HepG2 (cell line): ENCODE results near the gene CMTM2. TPM values are rescaled to one million over a fixed set of nuclear protein-coding genes. Genes with fewer than 3 reads are reported as not detected.

Source experiments
- ELF3 ChIP-seq: IDR thresholded peaks from 2 replicates; pipeline ENCODE4 v1.6.1; 2016; ENCODE audit warnings: missing genetic modification reagents, missing compliant biosample characterization
- HES4 ChIP-seq: sonication (generic); formaldehyde crosslinking; IDR thresholded peaks from 2 replicates; pipeline ENCODE4 v1.9.0; 2021; ENCODE audit warnings: mild to moderate bottlenecking, missing genetic modification reagents, borderline replicate concordance
- KDM5A ChIP-seq: fragments of 200-600 bp; sonication (generic); IDR thresholded peaks from 2 replicates; pipeline ENCODE4 v1.7.0; 2018; ENCODE audit warnings: antibody characterized with exemption, mild to moderate bottlenecking, low read length, borderline replicate concordance
- NR0B2 ChIP-seq: sonication (generic); formaldehyde crosslinking; IDR thresholded peaks from 2 replicates; pipeline ENCODE4 v1.4.0; 2020; ENCODE audit warnings: mild to moderate bottlenecking, missing genetic modification reagents
- NR1H2 ChIP-seq: sonication (generic); formaldehyde crosslinking; IDR thresholded peaks from 2 replicates; pipeline ENCODE4 v1.8.1; 2022; ENCODE audit warnings: low read depth, missing genetic modification reagents, borderline replicate concordance
- NR2F6 ChIP-seq, 2 experiments: IDR thresholded peaks; 2 replicates each; pipeline ENCODE4 v1.6.1; 2016; ENCODE audit warnings: antibody characterized with exemption in 1 of 2, mild to moderate bottlenecking in 1 of 2
- PAF1 ChIP-seq: IDR thresholded peaks from 2 replicates; pipeline ENCODE4 v1.6.1; 2016; ENCODE audit warnings: missing genetic modification reagents, missing compliant biosample characterization
- SRSF1 ChIP-seq: fragments of 200-400 bp; formaldehyde crosslinking; optimal IDR thresholded peaks from 2 replicates; pipeline ENCODE3; 2017; ENCODE audit warnings: mild to moderate bottlenecking, low read depth, low read length, moderate library complexity
- TBX2 ChIP-seq: sonication (generic); formaldehyde crosslinking; IDR thresholded peaks from 2 replicates; pipeline ENCODE4 v1.5.0; 2020; ENCODE audit warnings: missing genetic modification reagents, mild to moderate bottlenecking, borderline replicate concordance
- TFE3 ChIP-seq: IDR thresholded peaks from 2 replicates; pipeline ENCODE4 v1.6.1; 2016
- ZBTB44 ChIP-seq: sonication (generic); formaldehyde crosslinking; IDR thresholded peaks from 2 replicates; pipeline ENCODE4 v1.4.0; 2020; ENCODE audit warnings: missing genetic modification reagents
- ZFY ChIP-seq: sonication (generic); formaldehyde crosslinking; IDR thresholded peaks from 2 replicates; pipeline ENCODE4 v1.4.0; 2020; ENCODE audit warnings: missing genetic modification reagents
- ZNF44 ChIP-seq: sonication (generic); formaldehyde crosslinking; IDR thresholded peaks from 2 replicates; pipeline ENCODE4 v1.5.1; 2020; ENCODE audit warnings: mild to moderate bottlenecking, missing genetic modification reagents
- ZNF569 ChIP-seq: sonication (generic); formaldehyde crosslinking; IDR thresholded peaks from 2 replicates; pipeline ENCODE4 v1.5.0; 2020; ENCODE audit warnings: mild to moderate bottlenecking, missing genetic modification reagents, moderate library complexity, borderline replicate concordance
- polyA plus RNA-seq, 8 experiments: library from polyadenylated mRNA; depleted of rRNA in 3 of 8; stranded (reverse) in 7 of 8; unstranded in 1 of 8; fragments of >200 nt; fragmentation: Illumina TruSeq in 4 of 8; extraction: Trizol in 4 of 8; gene quantifications; 2 replicates each; pipeline versions ENCODE4 v1.2.1 to v1.2.3, GENCODE V29; 2011 to 2016; ENCODE audit warnings: low read depth in 4 of 8, missing spikeins in 1 of 8, mixed read lengths in 1 of 8; ENCODE audit not compliant: insufficient read depth in 1 of 8
- total RNA-seq, 5 experiments: library from RNA; depleted of rRNA; stranded (reverse); fragments of >200 nt; fragmentation: Illumina TruSeq; extraction: Trizol; gene quantifications; 2 replicates each; pipeline ENCODE4 v1.2.3, GENCODE V29; 2016; ENCODE audit warnings: low read depth in 1 of 5
- TF ChIP-seq, protein P1 (sequence below): sonication (generic); formaldehyde crosslinking; IDR thresholded peaks from 2 replicates; pipeline ENCODE4 v1.8.0; 2022; ENCODE audit warnings: mild to moderate bottlenecking, missing genetic modification reagents, moderate library complexity
- TF ChIP-seq, protein P2 (sequence below): sonication (generic); formaldehyde crosslinking; IDR thresholded peaks from 2 replicates; pipeline ENCODE4 v1.8.1; 2022; ENCODE audit warnings: low read depth, mild to moderate bottlenecking, missing genetic modification reagents

Gene CMTM2
- total and polyA plus RNA-seq, 2 of the 13 experiments (the other 11 are each of a cell fraction or from before 2014, with no cell fraction given), result not detected

DNA sequence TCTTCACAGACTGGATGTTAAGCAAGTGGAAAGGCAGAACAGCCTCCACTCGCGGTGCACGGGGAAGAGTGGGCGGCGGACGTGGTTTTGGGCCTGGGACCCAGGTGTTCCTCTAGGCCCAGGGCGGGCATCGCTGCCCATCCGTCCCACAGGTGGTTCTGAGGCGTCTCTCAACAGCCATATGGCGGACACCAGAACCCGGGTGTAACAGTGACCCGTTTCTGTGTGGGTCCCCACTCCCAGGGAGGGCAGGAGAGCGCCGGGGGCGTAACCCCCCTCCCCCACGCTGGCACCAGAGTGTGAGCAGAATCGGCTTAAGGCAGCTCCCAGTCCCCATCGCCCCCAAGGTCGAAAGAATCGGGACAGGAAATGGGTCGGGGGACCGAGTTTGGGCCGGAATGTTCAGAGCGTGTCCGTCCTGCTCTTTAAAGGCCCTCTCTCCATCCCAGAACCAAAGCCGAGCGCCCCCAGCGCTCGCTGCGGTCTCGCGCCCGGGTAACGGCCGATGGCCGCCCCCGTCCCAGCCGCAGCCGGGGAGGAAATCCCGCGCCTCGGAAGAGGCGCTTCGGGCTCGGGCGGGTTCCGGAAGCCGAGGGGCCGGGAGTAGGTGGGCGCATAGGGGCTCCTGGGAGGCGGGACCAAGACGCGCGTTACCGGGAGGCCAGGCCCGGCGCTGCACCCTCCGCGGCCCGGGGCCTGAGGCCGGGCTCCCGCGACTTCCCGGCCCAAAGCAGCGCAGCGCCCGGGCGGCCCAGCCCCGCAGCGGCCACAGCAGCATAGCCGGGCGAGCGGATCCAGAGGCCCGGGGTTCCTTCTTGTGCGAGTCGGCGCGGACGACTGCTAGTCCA is 29.8 kb upstream of the CMTM2 start, which contains the start of gene TK2 (continued):
- TF ChIP-seq TFE3 (CRISPR knock-in tag), result no peak
- TF ChIP-seq ZNF44 (CRISPR knock-in tag), result no peak
- peak; percentile 88 for TF ChIP-seq SRSF1
- peak; percentile 98 for TF ChIP-seq ZFY
- TF ChIP-seq NR2F6 (IDR thresholded peaks at IDR 0.05), result no peak
- no peak for TF ChIP-seq NR2F6 (CRISPR knock-in tag; IDR thresholded peaks at IDR 0.05)
- no peak for TF ChIP-seq NR0B2 (CRISPR knock-in tag)
- peak; percentile 18; the same call in 1 of the 2 replicates for TF ChIP-seq TBX2
- TF ChIP-seq, protein P1, sequence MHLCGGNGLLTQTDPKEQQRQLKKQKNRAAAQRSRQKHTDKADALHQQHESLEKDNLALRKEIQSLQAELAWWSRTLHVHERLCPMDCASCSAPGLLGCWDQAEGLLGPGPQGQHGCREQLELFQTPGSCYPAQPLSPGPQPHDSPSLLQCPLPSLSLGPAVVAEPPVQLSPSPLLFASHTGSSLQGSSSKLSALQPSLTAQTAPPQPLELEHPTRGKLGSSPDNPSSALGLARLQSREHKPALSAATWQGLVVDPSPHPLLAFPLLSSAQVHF (CRISPR knock-in tag), result peak; percentile 35; the same call in 1 of the 2 replicates
- TF ChIP-seq, protein P2, sequence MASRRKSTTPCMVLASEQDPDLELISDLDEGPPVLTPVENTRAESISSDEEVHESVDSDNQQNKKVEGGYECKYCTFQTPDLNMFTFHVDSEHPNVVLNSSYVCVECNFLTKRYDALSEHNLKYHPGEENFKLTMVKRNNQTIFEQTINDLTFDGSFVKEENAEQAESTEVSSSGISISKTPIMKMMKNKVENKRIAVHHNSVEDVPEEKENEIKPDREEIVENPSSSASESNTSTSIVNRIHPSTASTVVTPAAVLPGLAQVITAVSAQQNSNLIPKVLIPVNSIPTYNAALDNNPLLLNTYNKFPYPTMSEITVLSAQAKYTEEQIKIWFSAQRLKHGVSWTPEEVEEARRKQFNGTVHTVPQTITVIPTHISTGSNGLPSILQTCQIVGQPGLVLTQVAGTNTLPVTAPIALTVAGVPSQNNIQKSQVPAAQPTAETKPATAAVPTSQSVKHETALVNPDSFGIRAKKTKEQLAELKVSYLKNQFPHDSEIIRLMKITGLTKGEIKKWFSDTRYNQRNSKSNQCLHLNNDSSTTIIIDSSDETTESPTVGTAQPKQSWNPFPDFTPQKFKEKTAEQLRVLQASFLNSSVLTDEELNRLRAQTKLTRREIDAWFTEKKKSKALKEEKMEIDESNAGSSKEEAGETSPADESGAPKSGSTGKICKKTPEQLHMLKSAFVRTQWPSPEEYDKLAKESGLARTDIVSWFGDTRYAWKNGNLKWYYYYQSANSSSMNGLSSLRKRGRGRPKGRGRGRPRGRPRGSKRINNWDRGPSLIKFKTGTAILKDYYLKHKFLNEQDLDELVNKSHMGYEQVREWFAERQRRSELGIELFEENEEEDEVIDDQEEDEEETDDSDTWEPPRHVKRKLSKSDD (CRISPR knock-in tag), result no peak; the same call in none of the 2 replicates
- TF ChIP-seq HES4 (CRISPR knock-in tag), result peak; percentile 44
- 0 out of 2 replicates have a peak, but pooled peaks have one; percentile 66 for TF ChIP-seq ZNF569 (CRISPR knock-in tag)
- no peak for TF ChIP-seq ZBTB44
- peak; percentile 75 for TF ChIP-seq ELF3
- TF ChIP-seq PAF1, result no peak
- no peak for TF ChIP-seq NR1H2 (CRISPR knock-in tag)
- TF ChIP-seq KDM5A, result peak; percentile 60
